Fibroblast of lung (primary cell): ENCODE results near the gene TGFB1I1. TPM values are rescaled to one million over a fixed set of nuclear protein-coding genes. Genes with fewer than 3 reads are reported as not detected.
"Not testable (repeated sequence)": the region's sequence is repeated elsewhere in the genome, so short reads cannot be mapped to it uniquely, and the experiment has no call there.

Experiments
- DNase-seq, 2 donors: peaks; one replicate each; pipeline versions ENCODE4 v3.0.0 to v3.0.0-alpha.2; 2010; ENCODE audit warnings: low read depth in 2 of 2
- H2AFZ ChIP-seq: 2 replicates; pipeline ENCODE4 v1.5.1; 2012; ENCODE audit warnings: low read length, control low read depth, inconsistent platforms
- H3K27ac ChIP-seq: 2 replicates; pipeline ENCODE4 v1.5.1; 2011; ENCODE audit warnings: low read length, control low read depth; ENCODE audit not compliant: insufficient read depth
- H3K27me3 ChIP-seq: 2 replicates; pipeline ENCODE4 v1.5.1; 2011; ENCODE audit warnings: mild to moderate bottlenecking, low read length; ENCODE audit not compliant: control insufficient read depth, insufficient read depth
- H3K36me3 ChIP-seq: 2 replicates; pipeline ENCODE4 v1.5.1; 2011; ENCODE audit warnings: low read length; ENCODE audit not compliant: control insufficient read depth, insufficient read depth
- H3K4me1 ChIP-seq: 2 replicates; pipeline ENCODE4 v1.5.1; 2011; ENCODE audit warnings: low read length; ENCODE audit not compliant: control insufficient read depth, insufficient read depth; ENCODE audit errors: extremely low read depth
- H3K4me2 ChIP-seq: 2 replicates; pipeline ENCODE4 v1.5.1; 2011; ENCODE audit warnings: low read length, control low read depth; ENCODE audit not compliant: insufficient read depth; ENCODE audit errors: extremely low read depth
- H3K4me3 ChIP-seq, 4 experiments: fragments of 200-600 bp in 1 of 4; sonication (generic) in 1 of 4; replicated peaks in 1 of 4; 2 replicates each; pipeline ENCODE4 v1.5.1; 2011 to 2016; ENCODE audit warnings: low read length in 4 of 4, low read depth in 3 of 4, mild to moderate bottlenecking in 3 of 4, control low read depth in 2 of 4, inconsistent platforms in 1 of 4, mixed read lengths in 1 of 4; ENCODE audit not compliant: insufficient read depth in 1 of 4; ENCODE audit errors: control extremely low read depth in 1 of 4
- H3K79me2 ChIP-seq: 2 replicates; pipeline ENCODE4 v1.5.1; 2012; ENCODE audit warnings: mild to moderate bottlenecking, low read length, inconsistent platforms; ENCODE audit not compliant: control insufficient read depth, insufficient read depth
- H3K9ac ChIP-seq: 2 replicates; pipeline ENCODE4 v1.5.1; 2011; ENCODE audit warnings: mild to moderate bottlenecking, low read length, control low read depth; ENCODE audit not compliant: insufficient read depth
- H3K9me3 ChIP-seq: 2 replicates; pipeline ENCODE4 v1.5.1; 2012; ENCODE audit warnings: low read depth, low read length; ENCODE audit not compliant: control insufficient read depth, insufficient read depth
- H4K20me1 ChIP-seq: 2 replicates; pipeline ENCODE4 v1.5.1; 2011; ENCODE audit warnings: low read length; ENCODE audit not compliant: control insufficient read depth, insufficient read depth; ENCODE audit errors: extremely low read depth
- EZH2 ChIP-seq: IDR thresholded peaks from 2 replicates; pipeline ENCODE4 v1.5.1; 2012; ENCODE audit warnings: low read length, control low read depth, mild to moderate bottlenecking; ENCODE audit errors: missing control alignments
- polyA plus RNA-seq, 2 donors: library from polyadenylated mRNA; depleted of rRNA in 1 of 2; stranded (reverse) in 1 of 2; unstranded in 1 of 2; fragments of >200 nt; gene quantifications; 2 replicates each; pipeline ENCODE4 v1.2.1, GENCODE V29; 2011 to 2012; ENCODE audit warnings: missing spikeins in 1 of 2
- total RNA-seq: library from RNA; depleted of rRNA; stranded (reverse); fragments of >200 nt; gene quantifications from 2 replicates; pipeline ENCODE4 v1.2.1, GENCODE V29; 2014
- TF ChIP-seq, protein P1 (sequence below), 2 donors: IDR thresholded peaks in 1 of 2; conservative IDR thresholded peaks in 1 of 2; 1 replicate in 1 of 2; 2 replicates in 1 of 2; pipeline ENCODE4 v1.5.1; 2011 to 2012; ENCODE audit warnings: low read length in 2 of 2, control low read depth in 1 of 2, inconsistent platforms in 1 of 2, low read depth in 1 of 2, mild to moderate bottlenecking in 1 of 2

Gene TGFB1I1
- total and polyA plus RNA-seq, 2 donors (not counting 1 experiment from before 2014, with no cell fraction given) = 46.9 to 94.3 TPM

- no peak for DNase-seq
- Histone ChIP-seq H3K4me1 (no peaks in the 10 kb centered on the region), H3K79me2 (no peaks in the 10 kb centered on the region), H2AFZ (no peak overlapping the region), H3K36me3 (peaks cover 23% of the 10 kb centered on the region), H3K9ac (no peak overlapping the region), H3K4me3 (no peak overlapping the region), H3K4me2 (no peak overlapping the region), H3K27ac (no peak overlapping the region), H3K9me3 (no peaks in the 10 kb centered on the region), H3K27me3 (peaks cover 4% of the 10 kb centered on the region), H4K20me1 (no peaks in the 10 kb centered on the region)
- no peak for TF ChIP-seq EZH2
- TF ChIP-seq, protein P1, sequence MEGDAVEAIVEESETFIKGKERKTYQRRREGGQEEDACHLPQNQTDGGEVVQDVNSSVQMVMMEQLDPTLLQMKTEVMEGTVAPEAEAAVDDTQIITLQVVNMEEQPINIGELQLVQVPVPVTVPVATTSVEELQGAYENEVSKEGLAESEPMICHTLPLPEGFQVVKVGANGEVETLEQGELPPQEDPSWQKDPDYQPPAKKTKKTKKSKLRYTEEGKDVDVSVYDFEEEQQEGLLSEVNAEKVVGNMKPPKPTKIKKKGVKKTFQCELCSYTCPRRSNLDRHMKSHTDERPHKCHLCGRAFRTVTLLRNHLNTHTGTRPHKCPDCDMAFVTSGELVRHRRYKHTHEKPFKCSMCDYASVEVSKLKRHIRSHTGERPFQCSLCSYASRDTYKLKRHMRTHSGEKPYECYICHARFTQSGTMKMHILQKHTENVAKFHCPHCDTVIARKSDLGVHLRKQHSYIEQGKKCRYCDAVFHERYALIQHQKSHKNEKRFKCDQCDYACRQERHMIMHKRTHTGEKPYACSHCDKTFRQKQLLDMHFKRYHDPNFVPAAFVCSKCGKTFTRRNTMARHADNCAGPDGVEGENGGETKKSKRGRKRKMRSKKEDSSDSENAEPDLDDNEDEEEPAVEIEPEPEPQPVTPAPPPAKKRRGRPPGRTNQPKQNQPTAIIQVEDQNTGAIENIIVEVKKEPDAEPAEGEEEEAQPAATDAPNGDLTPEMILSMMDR (conservative IDR thresholded peaks at IDR 0.05 in 1 of 2, IDR thresholded peaks at IDR 0.05 in 1 of 2; ENCODE audit: low read depth in 1 of 2, low read length in 2 of 2) = no peak
Observed at GRCh38 chr16:31480851-31481536, 9.0 kb downstream of the TGFB1I1 start.

DNA sequence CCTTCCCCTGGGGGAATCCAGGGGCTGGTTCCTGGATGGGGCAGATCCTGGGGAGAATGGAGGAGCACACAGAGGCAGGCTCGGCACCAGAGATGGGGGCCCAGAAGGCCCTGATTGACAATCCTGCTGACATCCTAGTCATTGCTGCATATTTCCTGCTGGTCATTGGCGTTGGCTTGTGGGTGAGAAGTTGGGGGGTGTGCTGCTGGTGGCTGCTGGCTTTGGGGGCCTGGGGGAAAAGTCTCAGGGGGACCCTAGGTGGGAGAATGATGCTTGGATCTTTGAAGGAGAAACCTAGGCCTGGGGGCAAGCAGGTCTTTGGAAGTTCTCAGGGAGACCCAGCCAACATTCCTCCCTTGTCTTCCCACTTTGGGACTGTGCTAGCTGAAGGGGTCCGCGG is 11.1 kb downstream of the TGFB1I1 start, which contains the start of gene SLC5A2:
Gene SLC5A2, plus strand, starts transcription at position 43 of the 400 bp plus-strand sequence. Its CDS starts 14 bp downstream, at position 57.
- no peak within 1 kb of the TSS for H3K4me2 ChIP-seq
- no peaks in the 10 kb centered on the region for H3K9me3 ChIP-seq
- H3K4me1 ChIP-seq = peaks cover 6% of the 10 kb centered on the region
- H3K27ac ChIP-seq = no peak within 1 kb of the TSS
- H3K27me3 ChIP-seq = peaks cover 7% of the 10 kb centered on the region
- peaks cover 7% of the 10 kb centered on the region for H3K36me3 ChIP-seq
- no peak for DNase-seq
- H4K20me1 ChIP-seq = no peaks in the 10 kb centered on the region
- H3K9ac ChIP-seq = no peak within 1 kb of the TSS
- no peaks in the 10 kb centered on the region for H3K79me2 ChIP-seq
- no peak for TF ChIP-seq EZH2
- TF ChIP-seq, protein P1 (conservative IDR thresholded peaks at IDR 0.05 in 1 of 2, IDR thresholded peaks at IDR 0.05 in 1 of 2; ENCODE audit: low read depth in 1 of 2, low read length in 2 of 2) = no peak
- H3K4me3 ChIP-seq = no peak within 1 kb of the TSS
- H2AFZ ChIP-seq = no peak within 1 kb of the TSS

DNA sequence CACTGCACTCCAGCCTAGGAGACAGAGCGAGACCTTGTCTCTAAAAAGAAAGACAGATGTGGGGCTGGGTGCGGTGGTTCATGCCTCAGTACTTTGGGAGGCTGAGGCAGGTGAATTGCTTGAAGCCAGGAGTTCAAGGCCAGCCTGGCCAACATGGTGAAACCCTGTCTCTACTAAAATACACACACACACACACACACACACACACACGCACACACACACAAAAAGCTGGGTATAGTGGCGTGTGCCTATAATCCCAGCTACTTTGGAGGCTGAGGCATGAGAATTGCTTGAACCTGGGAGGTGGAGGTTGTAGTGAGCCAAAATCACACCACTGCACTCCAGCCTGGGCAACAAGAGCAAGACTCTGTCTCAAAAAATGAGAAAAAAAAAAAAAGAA is 12.1 kb downstream of the TGFB1I1 start:
- H3K9ac ChIP-seq, H3K9me3 ChIP-seq, H4K20me1 ChIP-seq, H3K4me3 ChIP-seq, H3K36me3 ChIP-seq, H2AFZ ChIP-seq, H3K79me2 ChIP-seq, DNase-seq, H3K4me1 ChIP-seq, H3K4me2 ChIP-seq, H3K27ac ChIP-seq: not testable (repeated sequence)
- peaks cover 11% of the 10 kb centered on the region for H3K27me3 ChIP-seq
